Spinal cord (tissue), 10 donors: Measurements from ENCODE around the gene PTPN14. TPM values are rescaled to one million over a fixed set of nuclear protein-coding genes. Genes with fewer than 3 reads are reported as not detected.
"Not testable (repeated sequence)": the region's sequence is repeated elsewhere in the genome, so short reads cannot be mapped to it uniquely, and the experiment has no call there.

Experiments
- DNase-seq, 6 donors: peaks; one replicate each; pipeline versions ENCODE4 v3.0.0 to v3.0.0-alpha.2; 2013 to 2015; ENCODE audit warnings: low spot score in 6 of 6, low read depth in 4 of 6
- H3K27ac ChIP-seq: one replicate; pipeline ENCODE4 v1.5.1; 2013; ENCODE audit warnings: low read depth, low read length, control low read depth
- H3K27me3 ChIP-seq: one replicate; pipeline ENCODE4 v1.6.1; 2013; ENCODE audit warnings: low read length; ENCODE audit not compliant: control insufficient read depth, insufficient read depth
- H3K36me3 ChIP-seq: one replicate; pipeline ENCODE4 v1.6.1; 2013; ENCODE audit warnings: low read length; ENCODE audit not compliant: control insufficient read depth, insufficient read depth
- H3K4me1 ChIP-seq: one replicate; pipeline ENCODE4 v1.6.1; 2013; ENCODE audit warnings: low read length; ENCODE audit not compliant: control insufficient read depth, insufficient read depth
- H3K4me3 ChIP-seq: one replicate; pipeline ENCODE4 v1.5.1; 2013; ENCODE audit warnings: low read depth, low read length, control low read depth
- H3K9me3 ChIP-seq: one replicate; pipeline ENCODE4 v1.6.1; 2013; ENCODE audit warnings: low read length; ENCODE audit not compliant: control insufficient read depth, insufficient read depth
- WGBS: methylation state at CpG from one replicate; pipeline ENCODE4 v1.1.5; 2013; ENCODE audit warnings: missing lambda C conversion rate; ENCODE audit not compliant: insufficient coverage; 5-methylcytosine and 5-hydroxymethylcytosine counted together
- polyA plus RNA-seq, 2 donors: library from polyadenylated mRNA; unstranded; fragments of 120-200 nt; gene quantifications; one replicate each; pipeline ENCODE4 v1.2.1, GENCODE V29; 2013; ENCODE audit not compliant: insufficient read length in 2 of 2
- total RNA-seq, 2 donors: library from RNA; depleted of rRNA in 1 of 2; stranded (reverse); fragments of 120-200 nt in 1 of 2; fragments of >200 nt in 1 of 2; gene quantifications; one replicate each; pipeline versions ENCODE4 v1.2.3 to v1.2.4, GENCODE V29; 2013 to 2014
- donor health status: healthy.

Gene PTPN14
- total and polyA plus RNA-seq, 4 donors, result 9.0 to 18.3 (median 13.3) TPM

DNA sequence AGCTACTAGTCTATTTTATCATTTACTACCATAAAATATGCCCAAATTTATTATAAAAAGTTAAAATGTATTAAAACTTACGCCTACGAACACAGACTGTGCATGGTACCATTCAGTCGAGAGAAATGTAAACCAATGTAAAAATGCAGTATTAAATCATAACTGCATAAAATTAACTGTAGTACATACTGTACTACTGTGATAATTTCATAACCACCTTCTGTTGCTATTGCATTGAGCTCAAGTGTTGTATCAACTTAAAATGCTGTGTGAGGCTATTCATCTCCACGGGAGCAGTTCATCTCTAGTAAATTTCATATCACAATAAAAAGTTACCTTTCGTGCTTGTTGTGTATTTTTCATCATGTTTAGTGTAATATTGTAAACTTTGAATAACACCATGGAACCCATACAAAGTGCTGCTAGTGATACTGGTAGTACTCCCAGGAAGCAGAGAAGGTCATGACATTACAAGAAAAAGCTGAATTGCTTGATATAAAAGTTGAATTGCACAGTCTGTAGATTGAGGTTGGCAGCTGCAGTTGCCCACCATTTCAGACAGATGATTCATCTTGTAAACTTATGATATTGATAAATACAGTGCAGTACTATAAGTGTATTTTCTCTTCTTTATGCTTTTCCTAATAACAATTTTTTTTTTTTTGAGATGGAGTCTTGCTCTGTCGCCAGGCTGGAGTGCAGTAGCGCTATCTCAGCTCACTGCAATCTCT lies 32.6 kb upstream of the PTPN14 start:
- WGBS, result 100% methylated on average over 1 of the region's 7 CpGs
- no peaks in the 10 kb centered on the region for H3K27me3 ChIP-seq
- no peak overlapping the region for H3K4me3 ChIP-seq
- H3K27ac ChIP-seq, result no peak overlapping the region
- no peak for DNase-seq
- no peaks in the 10 kb centered on the region for H3K9me3 ChIP-seq
- H3K36me3 ChIP-seq, result no peaks in the 10 kb centered on the region
- no peaks in the 10 kb centered on the region for H3K4me1 ChIP-seq

- WGBS, result 89% methylated on average over 3 of the region's 6 CpGs
- Histone ChIP-seq H3K27ac (no peak overlapping the region), H3K9me3 (no peaks in the 10 kb centered on the region), H3K4me1 (no peaks in the 10 kb centered on the region), H3K4me3 (no peak overlapping the region), H3K27me3 (no peaks in the 10 kb centered on the region), H3K36me3 (no peaks in the 10 kb centered on the region)
- no peak for DNase-seq
Observed at GRCh38 chr1:214583113-214583512, 31.7 kb upstream of the PTPN14 start.

DNA sequence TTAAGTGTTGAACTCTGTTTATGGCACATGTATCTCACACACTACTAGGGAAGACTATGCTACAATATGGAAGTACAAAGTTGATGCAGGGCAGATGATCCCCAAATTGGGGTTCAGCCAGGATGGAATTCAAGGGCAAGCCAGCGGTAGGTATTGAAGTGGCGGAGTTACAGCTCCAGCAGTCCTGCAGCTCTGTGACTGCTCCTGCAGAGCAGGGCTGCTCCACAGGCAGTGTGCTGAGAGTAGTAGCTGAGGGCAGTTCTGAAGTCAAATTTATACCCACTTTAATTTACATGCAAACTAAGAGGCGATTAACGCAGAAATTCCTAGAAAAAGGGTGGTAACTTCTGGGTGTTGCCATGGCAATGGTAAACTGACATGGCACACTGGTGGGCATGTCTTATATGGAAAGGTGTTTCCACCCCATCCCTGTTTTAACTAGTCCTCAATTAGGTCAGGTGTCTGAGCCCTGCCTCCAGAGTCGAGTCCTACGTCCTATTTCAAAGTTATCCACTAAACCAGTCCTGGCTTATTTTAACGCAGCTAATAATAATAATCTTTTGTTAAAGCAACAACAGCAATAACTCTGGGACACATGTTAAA lies 31.0 kb upstream of the PTPN14 start:
- 58% methylated on average over 2 of the region's 7 CpGs for WGBS
- no peak overlapping the region for H3K27ac ChIP-seq

DNA sequence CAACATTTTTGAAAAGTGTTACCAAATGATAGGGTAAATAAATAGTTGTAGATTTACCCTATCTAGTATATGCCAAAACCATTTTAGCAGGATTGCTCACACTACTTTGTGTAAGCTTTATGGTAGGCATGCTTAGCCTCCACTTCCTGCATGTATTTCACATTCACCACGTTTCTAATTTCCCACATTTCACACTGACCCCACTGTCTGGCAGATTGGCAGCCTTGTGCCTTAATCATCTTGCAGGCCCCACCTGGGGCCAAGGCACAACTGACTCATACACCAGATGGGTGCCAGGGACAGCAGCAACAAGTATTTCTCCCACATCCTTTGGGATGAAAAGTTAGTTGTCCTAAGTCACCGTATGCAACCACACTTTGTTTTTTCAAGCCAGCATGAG lies 30.4 kb upstream of the PTPN14 start:
- Histone ChIP-seq H3K4me1 (no peaks in the 10 kb centered on the region), H3K9me3 (no peaks in the 10 kb centered on the region), H3K4me3 (no peak overlapping the region), H3K36me3 (no peaks in the 10 kb centered on the region), H3K27me3 (no peaks in the 10 kb centered on the region), H3K27ac (no peak overlapping the region)
- DNase-seq, result no peak
- WGBS, result 7% methylated on average over 1 of the region's 2 CpGs

More for the DNA sequence above, 31.0 kb upstream of the PTPN14 start:
- Histone ChIP-seq H3K4me3 (no peak overlapping the region), H3K9me3 (no peaks in the 10 kb centered on the region), H3K4me1 (no peaks in the 10 kb centered on the region), H3K36me3 (no peaks in the 10 kb centered on the region), H3K27me3 (no peaks in the 10 kb centered on the region)
- DNase-seq, result no peak

- no peak overlapping the region for H3K27ac ChIP-seq
- no peaks in the 10 kb centered on the region for H3K27me3 ChIP-seq
- H3K4me1 ChIP-seq, result no peaks in the 10 kb centered on the region
- no peaks in the 10 kb centered on the region for H3K9me3 ChIP-seq
- no peak overlapping the region for H3K4me3 ChIP-seq
- no peaks in the 10 kb centered on the region for H3K36me3 ChIP-seq
- DNase-seq, result no peak
Observed at GRCh38 chr1:214579183-214579582, 27.8 kb upstream of the PTPN14 start.

DNA sequence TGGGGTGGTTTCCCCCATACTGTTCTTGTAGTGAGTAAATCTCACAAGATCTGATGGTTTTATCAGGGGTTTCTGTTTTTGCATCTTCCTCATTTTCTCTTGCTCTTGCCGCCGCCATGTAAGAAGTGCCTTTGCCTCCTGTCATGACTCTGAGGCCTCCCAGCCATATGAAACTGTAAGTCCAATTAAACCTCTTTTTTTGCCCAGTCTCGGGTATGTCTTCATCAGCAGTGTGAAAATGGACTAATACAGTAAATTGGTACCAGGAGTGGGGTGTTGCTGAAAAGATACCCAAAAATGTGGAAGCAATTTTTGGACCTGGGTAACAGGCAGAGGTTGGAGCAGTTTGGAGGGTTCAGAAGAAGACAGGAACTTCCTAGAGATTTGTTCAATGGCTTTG lies 24.7 kb upstream of the PTPN14 start:
- WGBS, result 100% methylated on average over 2 of the region's 3 CpGs
- H3K9me3 ChIP-seq, DNase-seq, H3K4me3 ChIP-seq, H3K36me3 ChIP-seq, H3K4me1 ChIP-seq, H3K27ac ChIP-seq, H3K27me3 ChIP-seq: not testable (repeated sequence)

DNA sequence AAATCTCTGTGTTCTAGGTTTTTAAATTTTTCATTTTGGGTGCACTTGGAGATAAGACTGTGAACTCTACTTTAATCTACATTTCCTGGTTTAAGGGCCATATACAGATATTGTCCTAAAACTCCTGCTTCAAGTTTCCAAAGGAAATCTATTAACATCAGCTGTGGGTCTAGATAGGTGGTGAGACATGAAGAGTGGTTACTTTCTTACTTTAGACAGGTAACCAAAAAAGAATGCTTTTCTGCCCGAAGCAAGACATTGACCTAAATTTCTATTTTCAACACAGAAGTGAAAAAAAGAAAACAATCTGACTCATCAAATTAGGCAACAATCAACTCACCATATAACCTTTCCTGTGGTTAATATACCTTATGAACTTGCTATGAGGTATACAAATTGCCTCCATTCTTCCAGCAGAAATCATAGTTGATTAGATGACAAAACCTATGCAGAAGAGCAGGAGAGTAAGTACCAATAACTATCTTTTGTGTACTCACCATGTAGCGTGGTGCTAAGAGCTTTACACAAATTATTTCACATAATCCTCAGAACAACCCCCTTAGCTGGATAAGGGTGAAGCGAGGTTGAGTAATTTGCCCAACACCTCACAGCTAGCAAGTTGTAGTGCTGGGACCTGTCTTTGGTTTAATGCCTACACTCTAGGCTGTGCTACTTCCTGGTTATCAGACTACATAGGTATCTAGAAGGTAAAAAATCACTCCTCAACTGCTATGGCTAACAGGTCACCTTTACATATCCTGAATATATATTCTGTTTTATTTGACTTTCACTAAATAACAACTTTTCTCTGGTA lies 23.4 kb upstream of the PTPN14 start:
- Histone ChIP-seq H3K27ac (no peak overlapping the region), H3K27me3 (no peaks in the 10 kb centered on the region), H3K4me1 (no peaks in the 10 kb centered on the region), H3K9me3 (no peaks in the 10 kb centered on the region), H3K4me3 (no peak overlapping the region), H3K36me3 (no peaks in the 10 kb centered on the region)
- no peak for DNase-seq
- WGBS, result no CpG with 5 or more reads among the region's 3 CpGs

DNA sequence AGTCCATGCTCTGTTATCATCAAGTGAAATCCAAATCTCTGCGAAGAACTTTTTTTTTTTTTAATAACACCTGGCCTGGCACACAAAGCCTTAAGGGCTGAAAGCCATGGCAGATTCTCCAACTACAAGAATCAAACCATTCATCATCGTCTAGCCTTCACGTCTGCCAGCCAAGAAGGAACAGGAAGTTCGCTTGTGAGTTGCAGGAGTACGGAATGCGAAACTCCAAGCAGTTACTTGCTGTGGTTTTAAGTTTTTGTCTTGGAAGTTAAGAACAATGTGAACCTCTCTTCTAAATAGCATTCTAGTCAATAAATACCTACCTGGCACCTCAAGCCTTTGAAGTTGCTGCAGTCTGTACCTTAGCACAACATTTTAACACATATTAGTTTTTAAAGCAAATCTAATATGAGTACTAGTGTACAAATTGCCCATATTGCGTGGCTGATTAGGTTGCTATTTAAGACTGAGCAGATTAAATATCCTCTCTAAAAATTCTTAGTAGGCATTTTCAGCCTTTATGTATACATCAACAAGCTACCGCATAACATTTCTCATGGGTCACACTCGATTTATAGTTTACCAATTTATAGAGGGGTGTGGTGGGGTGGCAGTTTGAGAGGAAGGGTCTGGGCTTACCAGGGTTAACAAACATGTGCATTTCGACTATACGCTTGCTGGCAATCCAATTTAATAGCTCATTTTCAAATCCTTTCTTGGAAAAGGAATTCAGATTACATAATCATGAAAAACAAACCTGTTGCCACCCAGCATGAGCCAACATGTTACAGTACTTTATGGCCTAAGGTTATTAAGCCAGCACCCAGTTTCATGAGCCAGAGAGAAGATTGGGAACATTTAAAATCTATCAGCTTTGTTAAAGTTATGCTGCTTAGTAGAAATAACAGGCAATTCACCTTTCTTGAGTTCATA lies 22.2 kb upstream of the PTPN14 start:
- WGBS, result no CpG with 5 or more reads among the region's 11 CpGs
- Histone ChIP-seq H3K27ac (no peak overlapping the region), H3K9me3 (no peaks in the 10 kb centered on the region), H3K4me1 (no peaks in the 10 kb centered on the region), H3K27me3 (no peaks in the 10 kb centered on the region), H3K36me3 (no peaks in the 10 kb centered on the region), H3K4me3 (no peak overlapping the region)
- no peak for DNase-seq

GRCh38 chr1:214571281-214571680 lies 19.9 kb upstream of the PTPN14 start:
- Histone ChIP-seq H3K9me3 (no peaks in the 10 kb centered on the region), H3K4me1 (no peaks in the 10 kb centered on the region), H3K36me3 (no peaks in the 10 kb centered on the region), H3K27ac (no peak overlapping the region), H3K27me3 (no peaks in the 10 kb centered on the region), H3K4me3 (no peak overlapping the region)
- no peak for DNase-seq
